Raji (cell line): ENCODE results near the gene FSTL3.

ENCODE experiments used
- POLR2A ChIP-seq: IDR thresholded peaks from 2 replicates; pipeline ENCODE4 v1.6.1; 2011; ENCODE audit warnings: low read depth, low read length, control low read depth; ENCODE audit not compliant: insufficient read depth

Gene FSTL3

DNA sequence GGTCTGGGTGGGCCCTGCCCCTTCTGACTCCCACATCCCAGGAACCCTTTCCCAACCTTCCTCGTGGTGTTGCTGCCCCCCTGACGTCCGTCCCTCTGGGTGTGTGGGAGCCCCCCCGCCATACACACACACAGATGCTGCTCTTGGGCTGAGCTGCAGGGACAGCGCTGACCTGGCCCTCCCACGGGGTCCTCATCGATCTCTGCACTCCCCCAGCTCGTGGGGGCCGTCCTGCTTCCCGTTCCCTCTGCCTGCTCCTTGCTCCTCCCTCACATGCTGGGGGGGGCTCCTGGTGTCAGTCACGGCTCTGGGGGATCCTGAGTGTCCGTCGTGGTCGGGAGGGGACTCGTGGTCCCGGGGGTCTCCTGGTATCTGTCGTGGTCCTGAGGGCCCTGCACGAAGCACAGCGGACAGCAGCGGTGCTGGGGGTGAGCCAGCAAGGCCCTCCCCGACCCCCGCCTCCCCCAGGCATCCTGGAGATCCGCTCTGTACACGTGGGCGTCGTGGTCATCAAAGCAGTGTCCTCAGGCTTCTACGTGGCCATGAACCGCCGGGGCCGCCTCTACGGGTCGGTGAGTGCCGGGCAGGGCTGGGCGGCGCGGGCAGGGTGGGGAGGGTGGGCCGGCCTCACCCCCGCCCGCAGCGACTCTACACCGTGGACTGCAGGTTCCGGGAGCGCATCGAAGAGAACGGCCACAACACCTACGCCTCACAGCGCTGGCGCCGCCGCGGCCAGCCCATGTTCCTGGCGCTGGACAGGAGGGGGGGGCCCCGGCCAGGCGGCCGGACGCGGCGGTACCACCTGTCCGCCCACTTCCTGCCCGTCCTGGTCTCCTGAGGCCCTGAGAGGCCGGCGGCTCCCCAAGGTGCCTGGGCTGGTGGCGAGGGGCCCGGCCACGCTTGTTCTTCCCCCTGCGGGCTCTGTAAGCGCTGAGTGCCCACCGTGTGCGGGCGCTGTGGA, 33.1 kb upstream of the FSTL3 start:
- no peak for TF ChIP-seq POLR2A

DNA sequence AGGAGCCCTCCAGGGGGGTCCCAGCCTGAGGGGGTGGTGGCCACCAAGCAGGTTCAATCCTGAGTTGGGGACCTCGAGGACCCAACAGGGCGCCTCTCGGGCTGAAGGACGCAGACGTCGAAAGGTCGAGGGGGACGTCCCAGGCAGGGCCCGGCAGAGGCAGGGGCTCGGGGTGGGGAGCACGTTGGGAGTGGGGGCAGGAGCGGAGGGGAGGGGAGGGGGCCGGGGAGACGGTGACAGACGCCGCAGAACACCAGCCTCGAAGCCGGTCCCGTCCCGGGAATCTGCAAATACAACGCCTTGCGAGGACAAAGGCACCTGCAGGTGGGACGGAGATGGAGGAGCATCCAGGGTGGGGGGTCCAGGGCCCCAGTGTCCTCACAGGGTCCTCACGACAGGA, 32.5 kb upstream of the FSTL3 start:
- no peak for TF ChIP-seq POLR2A

DNA sequence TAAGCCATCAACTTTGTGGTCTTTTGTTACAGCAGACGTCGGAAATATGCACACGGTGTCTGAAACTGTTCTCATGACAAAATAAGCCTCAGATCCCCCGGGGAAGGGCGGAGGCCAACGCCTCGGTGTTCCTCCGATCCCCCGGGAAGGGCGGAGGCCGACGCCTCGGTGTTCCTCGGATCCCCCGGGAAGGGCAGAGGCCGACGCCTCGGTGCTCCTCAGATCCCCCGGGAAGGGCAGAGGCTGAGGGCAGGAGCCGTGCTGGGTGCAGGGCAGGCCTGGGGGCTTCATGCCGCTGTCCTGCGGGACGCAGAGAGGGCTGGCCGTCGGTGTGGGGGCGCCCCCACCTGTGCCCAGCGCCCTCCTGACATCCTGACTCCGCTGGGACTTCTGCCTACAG, 31.8 kb upstream of the FSTL3 start:
- no peak for TF ChIP-seq POLR2A

DNA sequence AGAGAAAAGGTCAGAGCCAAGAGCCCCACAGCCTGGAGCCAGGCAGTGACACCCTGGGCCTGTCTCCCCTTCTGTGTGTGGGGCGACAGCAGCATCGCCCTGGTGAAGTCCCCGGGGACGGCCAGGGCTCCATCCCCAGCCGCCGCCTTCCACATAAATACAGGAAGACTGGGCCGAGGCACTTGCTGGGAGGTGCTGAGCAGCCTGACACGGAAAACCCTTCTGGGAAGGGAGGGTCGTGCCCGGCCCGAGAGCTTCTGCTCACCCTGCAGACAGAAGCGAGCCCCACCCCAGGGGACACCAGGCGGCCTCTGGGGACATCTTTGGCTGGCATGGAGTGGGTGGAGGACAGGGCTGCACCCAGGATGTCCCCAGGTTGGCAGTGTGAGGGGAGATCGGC, 31.4 kb upstream of the FSTL3 start:
- no peak for TF ChIP-seq POLR2A

DNA sequence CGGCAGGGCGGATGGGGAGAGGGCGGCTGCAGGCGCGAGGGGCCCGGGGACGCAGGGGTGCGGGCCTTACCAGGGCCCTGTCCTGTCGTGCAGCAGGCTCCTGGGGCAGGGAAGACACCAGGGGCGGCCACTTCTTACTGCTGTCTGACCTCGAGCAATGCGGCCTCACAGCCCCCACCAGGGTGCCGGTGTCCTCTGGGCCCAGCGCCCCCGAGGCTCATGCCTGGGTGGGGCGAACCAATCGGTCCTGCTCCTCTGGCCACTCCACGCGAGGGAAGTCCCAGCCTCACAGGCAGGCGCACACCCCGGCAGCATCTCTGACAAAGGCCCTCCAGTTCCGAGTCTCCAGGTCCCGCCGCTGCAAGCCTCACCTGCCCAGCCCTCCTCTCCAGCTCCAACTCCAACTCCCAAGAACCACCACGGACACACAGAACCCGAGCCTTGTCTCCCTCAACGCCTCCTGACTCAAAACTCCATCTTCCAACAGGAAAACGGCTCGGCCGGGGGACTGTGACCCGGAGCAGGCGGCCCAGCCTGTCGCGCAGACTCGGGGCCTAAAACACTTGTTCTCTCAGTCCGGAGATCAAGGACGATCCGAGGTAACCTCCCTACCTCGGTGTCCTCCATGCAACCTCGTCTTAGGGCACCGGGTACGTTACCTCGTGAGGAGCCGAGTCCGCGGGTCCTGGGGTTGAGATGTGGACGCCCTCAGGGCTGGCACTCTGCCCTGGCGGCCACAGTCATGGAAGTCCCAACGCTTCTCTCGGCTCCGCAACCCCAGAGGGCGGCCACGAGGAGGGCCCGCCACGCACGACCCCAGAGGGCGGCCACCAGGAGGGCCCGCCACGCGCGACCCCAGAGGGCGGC, 30.0 kb upstream of the FSTL3 start:
- no peak for TF ChIP-seq POLR2A

DNA sequence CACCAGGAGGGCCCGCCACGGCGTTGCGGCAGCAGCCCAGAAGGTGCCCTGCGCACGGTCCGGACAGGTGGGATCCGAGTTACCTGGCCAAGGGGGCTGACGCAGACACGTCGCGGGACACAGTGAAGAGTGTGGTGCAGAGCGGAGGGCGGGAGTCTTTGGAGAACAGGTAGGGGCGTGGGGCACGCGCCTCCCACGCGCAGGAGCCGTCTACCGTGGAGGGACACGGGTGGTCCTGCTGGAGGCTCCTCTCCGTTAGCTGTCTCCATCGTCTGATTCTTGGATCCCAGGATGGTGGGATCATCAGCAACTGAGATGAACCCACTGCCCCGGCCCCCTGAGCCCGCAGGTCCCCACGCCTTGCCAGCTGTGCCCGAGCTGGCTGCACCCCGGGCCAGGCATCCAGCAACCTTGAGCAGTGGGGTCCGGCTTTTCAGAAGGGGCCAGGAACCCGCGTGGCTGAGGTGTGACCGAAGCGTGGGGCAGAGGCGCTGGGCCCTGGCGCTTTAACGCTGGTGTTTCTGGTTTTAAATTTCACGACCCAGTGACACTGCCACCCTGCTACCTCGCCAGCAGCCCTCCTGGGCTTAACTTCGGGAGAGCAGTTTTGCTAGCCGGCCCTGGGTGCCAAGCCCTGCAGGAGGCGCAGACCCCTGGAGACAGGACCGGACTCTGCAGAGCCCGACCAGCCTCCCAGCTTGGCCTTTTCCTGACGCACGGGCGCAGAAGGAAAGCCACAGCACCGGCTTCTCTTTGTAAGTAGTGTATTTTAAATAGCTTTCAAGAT, 29.2 kb upstream of the FSTL3 start:
- TF ChIP-seq POLR2A: no peak

DNA sequence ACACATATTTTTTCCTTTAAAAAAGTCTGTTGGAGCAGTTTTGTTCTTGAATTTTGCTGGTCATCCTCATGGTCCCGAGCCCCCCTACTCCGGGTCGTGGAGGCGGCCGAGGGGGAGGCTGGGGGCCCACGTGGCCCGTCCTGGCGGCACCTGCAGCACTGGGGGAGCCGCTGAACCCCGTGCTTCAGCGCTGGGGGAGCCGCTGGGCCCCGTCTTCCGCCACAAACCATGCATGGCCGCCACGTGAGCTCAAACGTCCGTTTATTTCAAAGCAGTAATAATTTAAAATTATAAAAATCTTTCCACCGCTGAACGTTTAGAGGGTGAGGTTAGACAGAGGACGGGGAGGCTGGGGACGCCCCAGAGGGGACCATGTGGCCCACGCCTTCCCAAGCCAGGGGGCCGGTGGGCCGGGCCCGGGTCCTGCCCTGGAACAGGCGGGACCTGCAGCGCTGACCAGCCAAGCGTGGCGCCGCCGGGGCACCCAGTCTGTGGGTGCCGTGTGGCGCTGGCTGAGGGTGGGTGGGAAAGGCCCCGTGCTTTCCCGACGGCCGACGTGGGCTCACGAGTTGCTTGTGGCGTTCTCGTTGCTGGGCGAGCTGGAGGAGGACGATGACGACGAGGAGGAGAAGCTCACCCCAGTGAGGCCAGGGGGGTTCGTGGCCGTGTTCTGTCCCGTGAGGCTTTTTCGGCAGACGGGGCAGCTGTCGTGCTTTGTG, 28.5 kb upstream of the FSTL3 start:
- TF ChIP-seq POLR2A: no peak

DNA sequence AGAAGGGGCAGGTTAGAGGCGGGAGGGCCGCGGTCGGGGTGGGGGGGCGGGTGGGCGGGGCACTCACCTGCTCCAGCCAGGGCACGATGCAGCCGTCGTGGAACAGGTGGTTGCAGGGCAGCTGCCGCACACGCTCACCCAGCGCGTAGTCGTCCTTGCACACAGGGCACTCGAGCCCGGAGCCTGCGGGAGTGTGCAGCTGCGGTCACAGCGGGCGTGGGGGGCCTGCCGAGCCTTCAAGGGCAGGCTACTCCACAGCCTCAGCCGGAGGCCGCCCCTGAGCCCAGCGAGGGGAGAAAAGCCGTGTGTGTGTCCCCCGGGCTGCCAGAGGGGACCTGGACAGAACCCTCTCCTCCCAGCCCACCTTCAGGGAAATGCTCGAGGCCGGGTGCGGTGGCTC, 27.9 kb upstream of the FSTL3 start:
- no peak for TF ChIP-seq POLR2A

DNA sequence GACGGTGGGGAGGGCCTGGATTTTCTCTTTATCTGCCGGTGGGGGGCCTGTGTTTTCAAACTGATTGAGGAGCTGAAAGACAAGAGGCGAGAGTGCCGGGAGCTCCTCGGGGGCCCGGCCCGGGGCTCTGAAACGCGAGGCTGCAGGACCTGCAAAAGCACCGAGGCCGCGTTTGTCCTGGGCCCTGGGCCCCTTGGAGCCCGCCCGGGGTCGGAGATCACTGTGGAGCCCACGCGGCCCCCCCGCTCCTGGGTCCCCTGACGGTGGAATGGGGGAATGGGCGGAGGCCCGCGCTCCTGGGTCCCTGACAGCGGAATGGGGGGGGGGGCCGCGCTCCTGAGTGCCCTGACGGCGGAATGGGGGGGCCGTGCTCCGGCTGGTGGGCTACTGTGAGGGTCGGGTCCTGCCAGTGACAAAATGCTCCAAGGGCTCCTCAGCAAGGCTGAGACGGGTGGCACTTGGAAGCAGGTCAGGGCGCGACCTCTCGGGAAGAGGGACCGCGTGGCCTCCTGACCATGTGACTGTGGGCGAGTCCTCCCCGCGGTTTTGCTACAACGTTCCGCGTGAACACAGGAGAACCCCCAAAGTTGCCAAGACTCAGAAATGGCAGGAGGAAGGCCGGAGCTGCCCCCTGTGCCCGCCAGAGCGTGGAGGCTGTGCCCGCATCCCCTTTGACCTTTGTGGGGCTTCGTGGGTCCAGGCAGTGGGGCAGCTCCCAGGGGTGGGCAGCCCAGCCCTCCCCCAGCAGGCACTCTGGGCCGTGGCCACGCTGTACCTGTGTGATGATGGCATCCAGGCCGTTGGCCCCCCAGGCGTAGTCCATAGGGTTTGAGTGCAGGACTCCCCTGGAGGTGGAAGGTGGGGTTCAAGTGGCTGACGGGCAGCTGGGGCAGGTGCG, 27.0 kb upstream of the FSTL3 start:
- no peak for TF ChIP-seq POLR2A

DNA sequence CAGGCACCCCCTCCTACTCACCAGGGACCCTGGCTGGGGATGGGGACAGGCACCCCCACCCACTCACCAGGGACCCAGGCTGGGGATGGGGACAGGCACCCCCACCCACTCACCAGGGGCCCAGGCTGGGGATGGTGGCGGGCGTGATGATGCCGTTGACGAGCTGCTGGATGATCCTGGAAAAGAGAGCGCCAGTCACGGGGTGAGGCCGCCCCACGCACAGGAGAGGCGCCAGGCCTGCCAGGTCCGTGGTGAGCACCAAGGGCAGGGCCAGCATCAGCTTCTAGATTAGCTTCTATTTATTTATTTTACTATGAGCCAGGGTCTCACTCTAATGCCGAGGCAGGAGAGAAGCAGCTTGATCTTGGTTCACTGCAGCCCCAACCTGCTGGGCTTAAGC, 26.1 kb upstream of the FSTL3 start:
- TF ChIP-seq POLR2A: no peak

DNA sequence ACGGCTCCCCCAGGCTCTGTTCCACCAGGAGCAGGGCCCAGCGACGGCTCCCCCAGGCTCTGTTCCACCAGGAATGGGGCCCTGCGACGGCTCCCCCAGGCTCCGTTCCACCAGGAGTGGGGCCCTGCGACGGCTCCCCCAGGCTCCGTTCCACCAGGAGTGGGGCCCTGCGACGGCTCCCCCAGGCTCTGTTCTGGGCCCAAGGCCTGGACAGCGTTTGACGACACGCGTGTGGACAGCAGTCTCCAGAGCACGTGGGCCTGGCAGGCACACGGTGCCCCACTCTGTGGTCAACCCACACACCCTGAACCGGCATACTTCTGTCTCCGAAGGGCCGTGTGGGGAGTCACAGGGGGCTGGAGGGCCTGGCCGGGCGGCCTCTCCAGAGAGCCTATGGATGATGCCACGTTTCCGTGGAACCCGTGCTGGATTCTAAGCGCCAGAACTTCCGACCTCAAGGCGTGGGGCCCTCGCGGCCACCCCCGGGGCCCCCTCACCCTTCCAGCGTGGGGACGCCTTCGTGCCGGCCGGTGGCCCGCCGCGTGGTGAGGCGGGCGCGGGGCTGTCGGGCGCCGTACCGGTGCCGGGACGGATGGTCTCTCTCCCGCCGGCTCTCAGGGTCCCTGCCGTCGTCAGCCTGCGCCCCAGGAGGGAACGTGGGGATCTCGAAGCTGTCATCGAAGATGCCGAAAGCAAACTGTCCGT, 24.9 kb upstream of the FSTL3 start:
- no peak for TF ChIP-seq POLR2A

DNA sequence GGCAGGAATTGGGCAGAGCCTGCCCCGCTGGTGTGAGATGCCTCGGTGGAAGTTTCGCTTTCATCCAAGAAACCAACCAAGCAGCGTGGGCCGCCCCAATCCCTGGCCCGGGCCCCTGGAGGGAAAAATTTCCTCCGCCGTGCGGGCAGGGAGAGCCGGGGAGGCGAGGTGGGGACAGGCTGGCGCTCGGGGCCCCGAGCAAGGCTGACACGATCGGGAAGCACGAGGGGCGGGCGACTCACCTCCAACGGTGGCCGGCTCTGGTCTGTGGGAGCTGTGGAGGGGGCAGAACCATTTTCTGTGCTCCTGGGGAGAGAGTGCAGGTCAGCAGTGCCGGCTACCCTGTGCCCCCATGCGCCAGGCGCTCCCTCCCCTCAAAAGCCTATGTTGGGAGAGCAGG, 24.2 kb upstream of the FSTL3 start:
- TF ChIP-seq POLR2A: no peak
